HepG2 (cell line): ENCODE data around the gene SLC9A9. TPM values are rescaled to one million over a fixed set of nuclear protein-coding genes. Genes with fewer than 3 reads are reported as not detected.

Experiments used
- ATAC-seq: fragments of 200-7000 bp; cut with Tn5 transposase; 3 replicates; pipeline ENCODE4 v1.9.1; 2020; ENCODE audit warnings: mild to moderate bottlenecking, moderate library complexity
- BruUV-seq: library from RNA; stranded (reverse); fragments of 400-500 nt; replicated peaks from 2 replicates; lab custom pipeline; 2021; lab: Mats Ljungman, UMichigan
- CTCF ChIA-PET: fragments of 300-600 bp; formaldehyde crosslinking; extraction: SDS; loops from one replicate; lab custom pipeline; 2021; ENCODE audit warnings: low total read pairs, inconsistent platforms, low intra/inter-chr PET ratio; lab: Yijun Ruan, JAX
- POLR2A ChIA-PET: fragments of 350-600 bp; sonication (Branson Sonifier 250); formaldehyde crosslinking; loops from one replicate; lab custom pipeline; 2020; ENCODE audit warnings: antibody characterized with exemption, inconsistent platforms; lab: Yijun Ruan, JAX
- DNase-seq: peaks from one replicate; pipeline ENCODE4 v3.0.0-alpha.2; 2015; ENCODE audit warnings: low spot score
- FAIRE-seq: peaks from 3 replicates; lab custom pipeline; 2011; peaks lifted over from hg19 to GRCh38; lab: Jason Lieb, UNC
- H2AFZ ChIP-seq: one replicate; pipeline ENCODE4 v1.6.1; 2011; ENCODE audit warnings: low read length, inconsistent platforms
- H3K27ac ChIP-seq: fragments of 300-600 bp; 3 replicates; pipeline ENCODE4 v1.8.0; 2011; ENCODE audit warnings: mixed run types, mild to moderate bottlenecking, mixed read lengths, low read length, inconsistent platforms; ENCODE audit not compliant: insufficient read depth; ENCODE audit errors: extremely low read length
- H3K27me3 ChIP-seq, 2 experiments: fragments of 200-600 bp in 1 of 2; 2 replicates in 1 of 2; 3 replicates in 1 of 2; pipeline versions ENCODE4 v1.6.0 to v1.8.0; 2011; ENCODE audit warnings: low read length in 2 of 2, mild to moderate bottlenecking in 2 of 2, moderate library complexity in 2 of 2, inconsistent platforms in 1 of 2; ENCODE audit not compliant: insufficient read depth in 2 of 2, control insufficient read depth in 1 of 2
- H3K36me3 ChIP-seq, 2 experiments: fragments of 200-600 bp in 1 of 2; replicated peaks in 1 of 2; 2 replicates in 1 of 2; 3 replicates in 1 of 2; pipeline versions ENCODE4 v1.5.1 to v1.8.0; 2011; ENCODE audit warnings: low read length in 2 of 2, inconsistent platforms in 1 of 2; ENCODE audit not compliant: insufficient read depth in 2 of 2, control insufficient read depth in 1 of 2
- H3K4me1 ChIP-seq: 2 replicates; pipeline ENCODE4 v1.5.1; 2012; ENCODE audit warnings: low read length, inconsistent platforms; ENCODE audit not compliant: insufficient read depth
- H3K4me2 ChIP-seq: 2 replicates; pipeline ENCODE4 v1.6.0; 2011; ENCODE audit warnings: low read depth, low read length, inconsistent platforms
- H3K4me3 ChIP-seq, 3 experiments: fragments of 200-600 bp in 1 of 3; sonication (generic), shearing (Covaris generic) in 1 of 3; replicated peaks in 1 of 3; 2 replicates each; pipeline ENCODE4 v1.5.1; 2011 to 2016; ENCODE audit warnings: low read length in 3 of 3, inconsistent platforms in 2 of 3, low read depth in 2 of 3, mild to moderate bottlenecking in 2 of 3, control low read depth in 1 of 3, mixed read lengths in 1 of 3; ENCODE audit not compliant: insufficient read depth in 1 of 3
- H3K79me2 ChIP-seq: one replicate; pipeline ENCODE4 v1.6.1; 2011; ENCODE audit warnings: low read length, inconsistent platforms; ENCODE audit not compliant: insufficient read depth
- H3K9ac ChIP-seq: 2 replicates; pipeline ENCODE4 v1.6.0; 2011; ENCODE audit warnings: mild to moderate bottlenecking, low read depth, low read length, inconsistent platforms; ENCODE audit not compliant: insufficient read depth
- H3K9me3 ChIP-seq: 2 replicates; pipeline ENCODE4 v1.5.1; 2012; ENCODE audit warnings: mild to moderate bottlenecking, low read length
- H4K20me1 ChIP-seq: 2 replicates; pipeline ENCODE4 v1.6.0; 2011; ENCODE audit warnings: inconsistent platforms, mild to moderate bottlenecking, low read length, moderate library complexity; ENCODE audit not compliant: insufficient read depth
- DNMT3B ChIP-seq: conservative IDR thresholded peaks from 2 replicates; pipeline ENCODE4 v1.6.1; 2016; ENCODE audit warnings: missing biosample characterization, control low read depth
- DR1 ChIP-seq: sonication (generic); formaldehyde crosslinking; IDR thresholded peaks from 2 replicates; pipeline ENCODE4 v1.8.0; 2021; ENCODE audit warnings: mild to moderate bottlenecking, missing genetic modification reagents, inconsistent platforms
- GPBP1L1 ChIP-seq: sonication (generic); formaldehyde crosslinking; IDR thresholded peaks from 2 replicates; pipeline ENCODE4 v1.5.0; 2020; ENCODE audit warnings: mild to moderate bottlenecking, missing genetic modification reagents
- HNF1B ChIP-seq: sonication (generic); formaldehyde crosslinking; IDR thresholded peaks from 2 replicates; pipeline ENCODE4 v1.5.1; 2020; ENCODE audit warnings: mild to moderate bottlenecking, moderate library complexity, missing genetic modification reagents
- MAFK ChIP-seq, 2 experiments: IDR thresholded peaks in 1 of 2; conservative IDR thresholded peaks in 1 of 2; 2 replicates each; pipeline ENCODE4 v1.6.1; 2011; ENCODE audit warnings: improper control_type of control experiment in 2 of 2, low read length in 2 of 2
- NONO ChIP-seq, 2 experiments: fragments of 450-650 bp in 1 of 2; sonication (generic) in 1 of 2; formaldehyde crosslinking in 1 of 2; IDR thresholded peaks in 1 of 2; conservative IDR thresholded peaks in 1 of 2; 2 replicates each; pipeline versions ENCODE4 v1.6.1 to v1.8.0; 2017 to 2022; ENCODE audit warnings: mild to moderate bottlenecking in 1 of 2, missing genetic modification reagents in 1 of 2, moderate library complexity in 1 of 2
- SMAD3 ChIP-seq: sonication (generic); formaldehyde crosslinking; IDR thresholded peaks from 2 replicates; pipeline ENCODE4 v1.4.0; 2020; ENCODE audit warnings: missing genetic modification reagents
- SP140L ChIP-seq: sonication (generic); formaldehyde crosslinking; IDR thresholded peaks from 2 replicates; pipeline ENCODE4 v1.4.0; 2020; ENCODE audit warnings: missing genetic modification reagents, borderline replicate concordance
- ZEB1 ChIP-seq: IDR thresholded peaks from 2 replicates; pipeline ENCODE4 v1.6.1; 2012; ENCODE audit warnings: mild to moderate bottlenecking, low read depth, inconsistent platforms; ENCODE audit not compliant: insufficient replicate concordance
- ZNF564 ChIP-seq: sonication (generic); formaldehyde crosslinking; IDR thresholded peaks from 2 replicates; pipeline ENCODE4 v1.8.1; 2023; ENCODE audit warnings: mild to moderate bottlenecking, missing genetic modification reagents
- ZNF569 ChIP-seq: sonication (generic); formaldehyde crosslinking; IDR thresholded peaks from 2 replicates; pipeline ENCODE4 v1.5.0; 2020; ENCODE audit warnings: mild to moderate bottlenecking, missing genetic modification reagents, moderate library complexity, borderline replicate concordance
- ZNF776 ChIP-seq: sonication (generic); formaldehyde crosslinking; IDR thresholded peaks from 2 replicates; pipeline ENCODE4 v1.4.0; 2020; ENCODE audit warnings: mild to moderate bottlenecking, missing genetic modification reagents
- WGBS: methylation state at CpG from one replicate; pipeline ENCODE4 v1.1.6; 2017; ENCODE audit warnings: low lambda C conversion rate; 5-methylcytosine and 5-hydroxymethylcytosine counted together
- in situ Hi-C: cut with HindIII; loops from 2 replicates; pipeline ENCODE4 v1.10.0; 2017; ENCODE audit warnings: low pct_unique_long_range_greater_than_20kb; ENCODE audit not compliant: extremely low pct_ligation_motif_present
- intact Hi-C: fragments of 100-400 bp; cut with micrococcal nuclease; formaldehyde crosslinking; loops from one replicate; pipeline ENCODE4 v1.10.0; 2022; ENCODE audit not compliant: unreplicated experiment
- polyA plus RNA-seq, 8 experiments: library from polyadenylated mRNA; depleted of rRNA in 3 of 8; stranded (reverse) in 7 of 8; unstranded in 1 of 8; fragments of >200 nt; fragmentation: Illumina TruSeq in 4 of 8; extraction: Trizol in 4 of 8; gene quantifications; 2 replicates each; pipeline versions ENCODE4 v1.2.1 to v1.2.3, GENCODE V29; 2011 to 2016; ENCODE audit warnings: low read depth in 4 of 8, missing spikeins in 1 of 8, mixed read lengths in 1 of 8; ENCODE audit not compliant: insufficient read depth in 1 of 8
- total RNA-seq, 5 experiments: library from RNA; depleted of rRNA; stranded (reverse); fragments of >200 nt; fragmentation: Illumina TruSeq; extraction: Trizol; gene quantifications; 2 replicates each; pipeline ENCODE4 v1.2.3, GENCODE V29; 2016; ENCODE audit warnings: low read depth in 1 of 5

Gene SLC9A9
- total and polyA plus RNA-seq, 2 of the 13 experiments (the other 11 are each of a cell fraction or from before 2014, with no cell fraction given) = not detected

- no peak for TF ChIP-seq HNF1B
- no peak for TF ChIP-seq NONO (IDR thresholded peaks at IDR 0.05)
- no peak for TF ChIP-seq NONO (CRISPR knock-in tag; conservative IDR thresholded peaks at IDR 0.05)
- TF ChIP-seq SP140L = no peak
- TF ChIP-seq ZEB1 = no peak
- TF ChIP-seq SMAD3 (CRISPR knock-in tag) = no peak
- TF ChIP-seq GPBP1L1 = no peak
- no peak for TF ChIP-seq ZNF776 (CRISPR knock-in tag)
- TF ChIP-seq MAFK (conservative IDR thresholded peaks at IDR 0.05 in 1 of 2, IDR thresholded peaks at IDR 0.05 in 1 of 2; ENCODE audit: low read length in 2 of 2) = no peak
- TF ChIP-seq DR1 = no peak
- TF ChIP-seq ZNF569 (CRISPR knock-in tag) = no peak
- no peak for TF ChIP-seq ZNF564
- no peak for TF ChIP-seq DNMT3B (CRISPR knock-in tag)
- in situ Hi-C loops (no loop called here), intact Hi-C loops (no loop called here)
- under 1% methylated on average over 3 of the region's 3 CpGs for WGBS
- POLR2A ChIA-PET = no interaction called here
- ATAC-seq (no peak), DNase-seq (no peak), FAIRE-seq (no peak)
- Histone ChIP-seq H3K36me3 (no peaks in the 10 kb centered on the region), H4K20me1 (no peaks in the 10 kb centered on the region), H3K4me3 (no peak overlapping the region), H3K27ac (no peak overlapping the region), H3K79me2 (no peaks in the 10 kb centered on the region), H3K4me2 (no peak overlapping the region), H2AFZ (no peak overlapping the region), H3K9ac (no peak overlapping the region), H3K27me3 (no peaks in the 10 kb centered on the region), H3K9me3 (no peaks in the 10 kb centered on the region), H3K4me1 (no peaks in the 10 kb centered on the region)
- CTCF ChIA-PET = no interaction called here
- no TSS peak for BruUV-seq
Observed at GRCh38 chr3:143363276-143363675, 485.0 kb downstream of the SLC9A9 start.
